ENCODE data around the gene ABTB1.

ABTB1 gene

DNA sequence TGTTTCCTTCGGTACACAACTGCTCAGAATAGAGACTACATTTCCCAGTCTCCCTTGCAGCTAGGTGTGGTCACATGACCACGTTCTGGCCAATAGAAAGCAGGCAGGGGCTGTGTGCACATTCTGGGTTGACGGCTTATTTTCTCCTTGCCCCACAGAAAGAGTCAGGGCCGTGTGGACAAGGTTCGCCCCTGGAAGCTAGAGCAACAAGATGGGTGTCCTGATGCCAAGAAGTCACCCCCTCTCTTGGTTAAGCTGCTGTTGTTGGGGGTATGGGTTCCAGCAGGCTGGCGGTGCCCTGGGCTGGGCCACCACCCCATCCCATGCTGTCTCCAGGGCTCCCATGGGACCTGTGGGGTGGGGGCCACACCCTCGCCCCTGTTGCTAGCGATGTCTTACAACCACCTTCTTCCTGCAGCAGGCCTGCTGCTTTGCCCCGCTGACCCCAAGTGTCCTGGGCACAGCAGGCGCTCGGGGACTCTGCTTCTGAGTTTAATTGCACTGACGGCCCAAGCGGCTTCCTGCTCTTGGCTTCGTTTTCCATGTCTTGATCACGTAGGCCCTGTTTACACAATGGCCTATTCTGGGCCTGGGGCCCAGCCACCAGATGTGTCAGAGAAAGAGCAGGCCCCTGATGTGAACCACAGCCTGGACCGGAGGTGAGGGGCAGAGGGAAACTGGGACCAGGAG is 24.9 kb downstream of the ABTB1 start:
- Histone ChIP-seq H3K79me2 (ENCODE audit: control insufficient read depth, insufficient read depth, low read length, poor library complexity) (no peaks in the 10 kb centered on the region), H2AK5ac (ENCODE audit: low read length) (peak overlapping the region; percentile 6), H3K9me3 (ENCODE audit: insufficient read depth, low read depth, low read length) (peaks cover 3% of the 10 kb centered on the region), H2BK5ac (ENCODE audit: low read depth, low read length, poor library complexity) (no peak overlapping the region), H4K91ac (ENCODE audit: low read depth, low read length) (peak overlapping the region; percentile 61), H3K9ac (ENCODE audit: low read length) (no peak overlapping the region), H4K8ac (ENCODE audit: low read depth, low read length) (peak overlapping the region; percentile 92), H3K27ac (ENCODE audit: low read depth, low read length) (no peak overlapping the region), H3K4me2 (ENCODE audit: low read length) (peak overlapping the region; percentile 24), H3K27me3 (ENCODE audit: insufficient read depth, low read length) (no peaks in the 10 kb centered on the region), H3K36me3 (ENCODE audit: control insufficient read depth in 1 of 2, insufficient read depth in 2 of 2, low read length in 2 of 2) (no peaks in the 10 kb centered on the region), H2AFZ (ENCODE audit: insufficient read depth, low read length, poor library complexity) (peak overlapping the region; percentile 96), H3K79me1 (ENCODE audit: low read length) (peaks cover 2% of the 10 kb centered on the region), H3K4me3 (ENCODE audit: low read depth, low read length) (no peak overlapping the region), H2BK120ac (ENCODE audit: insufficient read depth, low read length, poor library complexity) (no peak overlapping the region), H3K4ac (ENCODE audit: low read depth, low read length) (peak overlapping the region; percentile 25), H3K14ac (ENCODE audit: low read length) (peak overlapping the region; percentile 63), H3K23ac (ENCODE audit: low read length) (no peak overlapping the region), H3K4me1 (ENCODE audit: control insufficient read depth in 1 of 2, insufficient read depth in 2 of 2, low read length in 2 of 2) (peaks cover 2 to 9% of the 10 kb centered on the region in 2 experiments), H4K12ac (ENCODE audit: low read depth, low read length) (peak overlapping the region; percentile 61), H2BK12ac (ENCODE audit: low read length) (no peak overlapping the region), H3K18ac (ENCODE audit: low read length) (peak overlapping the region; percentile 53)
- WGBS (ENCODE audit: extremely low coverage, insufficient coverage, insufficient read length): no CpG with 5 or more reads among the region's 16 CpGs
- DNase-seq: peak in 1 of 2 donors; percentile 42

DNA sequence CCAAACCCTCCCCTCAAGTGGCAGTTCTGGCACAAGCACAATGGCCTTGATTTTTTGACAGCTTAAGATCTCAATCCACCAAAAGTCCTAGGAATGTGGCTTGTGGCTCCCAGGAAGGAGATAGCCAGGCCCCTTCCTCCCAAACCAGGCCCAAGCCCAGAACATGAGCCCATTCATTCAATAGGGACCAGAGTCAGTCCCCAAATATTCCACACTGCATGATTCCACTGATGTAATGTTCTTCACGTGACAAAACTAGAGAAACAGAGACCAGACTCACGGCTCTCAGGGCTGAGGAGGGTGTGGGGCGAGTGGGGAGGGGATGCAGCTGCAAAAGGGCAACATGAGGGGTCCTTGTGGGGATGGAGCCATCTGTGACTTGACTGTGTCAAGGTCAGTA is 25.5 kb downstream of the ABTB1 start:
- no CpG with 5 or more reads among the region's 3 CpGs for WGBS (ENCODE audit: extremely low coverage, insufficient coverage, insufficient read length)
- H2BK12ac ChIP-seq (ENCODE audit: low read length): no peak overlapping the region

DNA sequence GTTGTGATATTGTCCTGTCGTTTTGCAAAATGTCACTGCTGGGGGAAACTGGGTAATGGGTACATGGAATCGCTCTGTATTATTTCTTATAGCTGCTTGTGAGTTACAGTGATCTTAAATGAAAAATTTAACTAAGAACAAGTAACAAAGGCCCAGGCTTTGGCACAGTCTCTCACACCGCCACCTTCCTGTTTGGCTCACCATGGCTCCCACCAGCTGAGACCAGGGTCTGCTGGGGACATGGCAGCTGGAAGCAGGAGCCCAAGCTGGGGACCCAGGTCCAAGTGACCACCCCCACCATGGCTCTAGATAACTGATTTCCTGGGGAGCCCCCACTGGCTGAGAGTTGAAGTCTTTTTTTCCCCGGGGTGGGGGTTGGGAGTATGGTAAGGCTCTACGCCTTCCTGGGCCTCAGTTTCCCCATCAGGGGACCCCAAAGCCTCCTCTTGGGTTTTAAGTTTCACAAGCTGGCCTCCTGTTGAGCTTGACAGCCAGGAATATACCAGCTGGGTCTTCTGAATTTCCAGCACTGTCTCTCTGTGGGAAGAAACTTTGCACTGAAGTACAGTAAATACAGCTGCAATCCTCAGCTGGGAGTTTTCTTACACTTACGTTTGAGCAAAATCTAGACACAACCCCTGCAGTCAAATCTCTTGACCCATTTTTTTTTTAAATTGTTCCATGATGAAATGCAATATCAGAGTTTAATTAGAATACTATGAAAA is 26.1 kb downstream of the ABTB1 start:
- no peaks in the 10 kb centered on the region for H3K79me2 ChIP-seq (ENCODE audit: control insufficient read depth, insufficient read depth, low read length, poor library complexity)
- H2AK5ac ChIP-seq (ENCODE audit: low read length): no peak overlapping the region
- no peak overlapping the region for H3K23ac ChIP-seq (ENCODE audit: low read length)
- H4K12ac ChIP-seq (ENCODE audit: low read depth, low read length): no peak overlapping the region
- H3K4me1 ChIP-seq (ENCODE audit: control insufficient read depth in 1 of 2, insufficient read depth in 2 of 2, low read length in 2 of 2): peaks cover 2 to 9% of the 10 kb centered on the region in 2 experiments
- no peak overlapping the region for H4K91ac ChIP-seq (ENCODE audit: low read depth, low read length)
- H2BK120ac ChIP-seq (ENCODE audit: insufficient read depth, low read length, poor library complexity): no peak overlapping the region
- H3K79me1 ChIP-seq (ENCODE audit: low read length): peaks cover 2% of the 10 kb centered on the region
- no peak overlapping the region for H3K4me2 ChIP-seq (ENCODE audit: low read length)
- H4K8ac ChIP-seq (ENCODE audit: low read depth, low read length): no peak overlapping the region
- H3K4ac ChIP-seq (ENCODE audit: low read depth, low read length): no peak overlapping the region
- no peak overlapping the region for H3K27ac ChIP-seq (ENCODE audit: low read depth, low read length)
- H3K36me3 ChIP-seq (ENCODE audit: control insufficient read depth in 1 of 2, insufficient read depth in 2 of 2, low read length in 2 of 2): no peaks in the 10 kb centered on the region
- no peaks in the 10 kb centered on the region for H3K27me3 ChIP-seq (ENCODE audit: insufficient read depth, low read length)
- H3K14ac ChIP-seq (ENCODE audit: low read length): no peak overlapping the region
- no peak overlapping the region for H3K18ac ChIP-seq (ENCODE audit: low read length)
- no peak overlapping the region for H2AFZ ChIP-seq (ENCODE audit: insufficient read depth, low read length, poor library complexity)
- H3K9me3 ChIP-seq (ENCODE audit: insufficient read depth, low read depth, low read length): peaks cover 3% of the 10 kb centered on the region
- no peak overlapping the region for H3K4me3 ChIP-seq (ENCODE audit: low read depth, low read length)
- no peak for DNase-seq
- no peak overlapping the region for H2BK12ac ChIP-seq (ENCODE audit: low read length)
- no peak overlapping the region for H3K9ac ChIP-seq (ENCODE audit: low read length)
- no peak overlapping the region for H2BK5ac ChIP-seq (ENCODE audit: low read depth, low read length, poor library complexity)
- WGBS (ENCODE audit: extremely low coverage, insufficient coverage, insufficient read length): no CpG with 5 or more reads among the region's 6 CpGs

More for the DNA sequence above, 25.5 kb downstream of the ABTB1 start:
- Histone ChIP-seq H3K18ac (ENCODE audit: low read length) (no peak overlapping the region), H2BK5ac (ENCODE audit: low read depth, low read length, poor library complexity) (no peak overlapping the region), H3K23ac (ENCODE audit: low read length) (no peak overlapping the region), H2BK120ac (ENCODE audit: insufficient read depth, low read length, poor library complexity) (no peak overlapping the region), H3K27ac (ENCODE audit: low read depth, low read length) (no peak overlapping the region), H3K4me1 (ENCODE audit: control insufficient read depth in 1 of 2, insufficient read depth in 2 of 2, low read length in 2 of 2) (peaks cover 2 to 9% of the 10 kb centered on the region in 2 experiments), H2AFZ (ENCODE audit: insufficient read depth, low read length, poor library complexity) (no peak overlapping the region), H3K9ac (ENCODE audit: low read length) (no peak overlapping the region), H4K12ac (ENCODE audit: low read depth, low read length) (no peak overlapping the region), H3K14ac (ENCODE audit: low read length) (no peak overlapping the region), H3K4ac (ENCODE audit: low read depth, low read length) (no peak overlapping the region), H4K91ac (ENCODE audit: low read depth, low read length) (peak overlapping the region; percentile 61), H2AK5ac (ENCODE audit: low read length) (peak overlapping the region; percentile 6), H4K8ac (ENCODE audit: low read depth, low read length) (no peak overlapping the region), H3K27me3 (ENCODE audit: insufficient read depth, low read length) (no peaks in the 10 kb centered on the region), H3K9me3 (ENCODE audit: insufficient read depth, low read depth, low read length) (peaks cover 3% of the 10 kb centered on the region), H3K4me3 (ENCODE audit: low read depth, low read length) (no peak overlapping the region), H3K79me1 (ENCODE audit: low read length) (peaks cover 2% of the 10 kb centered on the region), H3K79me2 (ENCODE audit: control insufficient read depth, insufficient read depth, low read length, poor library complexity) (no peaks in the 10 kb centered on the region), H3K36me3 (ENCODE audit: control insufficient read depth in 1 of 2, insufficient read depth in 2 of 2, low read length in 2 of 2) (no peaks in the 10 kb centered on the region), H3K4me2 (ENCODE audit: low read length) (no peak overlapping the region)
- no peak for DNase-seq

DNA sequence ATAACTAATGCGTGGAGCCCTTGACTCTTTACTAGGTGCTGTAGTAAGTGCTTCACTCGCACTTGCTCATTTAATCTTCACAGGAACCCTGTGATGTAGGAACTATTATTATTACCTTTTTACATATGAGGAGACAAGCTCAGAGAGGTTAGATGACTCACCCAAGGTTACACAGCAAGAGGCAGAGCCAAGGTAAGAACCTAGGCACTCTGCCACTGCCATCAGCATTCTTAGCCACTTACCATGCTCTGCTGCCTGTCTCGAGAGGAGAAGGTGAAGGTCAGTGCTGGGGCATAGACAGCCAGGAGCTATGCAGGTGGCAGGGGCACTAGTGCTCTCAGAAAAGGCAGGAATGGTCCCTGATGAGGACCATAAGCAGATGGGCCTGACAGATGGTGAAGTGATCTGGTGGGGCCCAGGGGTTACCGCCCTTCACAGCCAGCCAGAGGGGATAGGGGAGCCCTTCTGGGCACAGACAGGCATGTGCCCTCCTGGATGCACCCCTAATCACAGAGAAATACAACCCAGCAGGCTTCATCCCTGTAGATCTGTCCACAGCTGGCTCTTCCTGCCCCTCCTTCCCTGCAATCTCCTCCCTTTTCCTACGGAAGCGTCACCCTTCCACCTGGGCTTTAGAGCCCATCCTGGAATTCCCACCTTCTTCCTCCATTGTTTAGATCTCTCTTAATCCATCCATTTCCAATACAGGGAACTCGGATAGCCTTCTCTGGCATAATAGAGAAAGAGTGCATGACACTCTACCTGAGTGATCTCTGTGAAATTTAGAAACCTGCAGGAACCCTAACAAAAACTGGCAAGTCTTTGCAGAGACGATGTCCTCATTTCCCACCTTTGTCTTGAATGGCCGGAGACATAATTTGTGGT is 26.9 kb downstream of the ABTB1 start:
- Histone ChIP-seq H4K91ac (ENCODE audit: low read depth, low read length) (no peak overlapping the region), H3K36me3 (ENCODE audit: control insufficient read depth in 1 of 2, insufficient read depth in 2 of 2, low read length in 2 of 2) (no peaks in the 10 kb centered on the region), H4K12ac (ENCODE audit: low read depth, low read length) (no peak overlapping the region), H3K79me1 (ENCODE audit: low read length) (peaks cover 2% of the 10 kb centered on the region), H3K4ac (ENCODE audit: low read depth, low read length) (no peak overlapping the region), H3K4me2 (ENCODE audit: low read length) (no peak overlapping the region), H3K18ac (ENCODE audit: low read length) (no peak overlapping the region), H3K14ac (ENCODE audit: low read length) (no peak overlapping the region), H3K27ac (ENCODE audit: low read depth, low read length) (no peak overlapping the region), H2BK12ac (ENCODE audit: low read length) (no peak overlapping the region), H2BK5ac (ENCODE audit: low read depth, low read length, poor library complexity) (no peak overlapping the region), H3K23ac (ENCODE audit: low read length) (no peak overlapping the region), H3K9ac (ENCODE audit: low read length) (no peak overlapping the region), H2BK120ac (ENCODE audit: insufficient read depth, low read length, poor library complexity) (no peak overlapping the region), H2AK5ac (ENCODE audit: low read length) (no peak overlapping the region), H3K4me3 (ENCODE audit: low read depth, low read length) (no peak overlapping the region), H3K27me3 (ENCODE audit: insufficient read depth, low read length) (no peaks in the 10 kb centered on the region), H2AFZ (ENCODE audit: insufficient read depth, low read length, poor library complexity) (no peak overlapping the region), H3K4me1 (ENCODE audit: control insufficient read depth in 1 of 2, insufficient read depth in 2 of 2, low read length in 2 of 2) (peaks cover 2 to 9% of the 10 kb centered on the region in 2 experiments), H4K8ac (ENCODE audit: low read depth, low read length) (no peak overlapping the region), H3K79me2 (ENCODE audit: control insufficient read depth, insufficient read depth, low read length, poor library complexity) (no peaks in the 10 kb centered on the region), H3K9me3 (ENCODE audit: insufficient read depth, low read depth, low read length) (peaks cover 3% of the 10 kb centered on the region)
- whole genome bisulfite sequencing (ENCODE audit: extremely low coverage, insufficient coverage, insufficient read length): no CpG with 5 or more reads among the region's 9 CpGs
- peak in 1 of 2 donors; percentile 7 for DNase-seq

Measured in trophoblast cell (in vitro differentiated cells and primary cell).